ENCODE data around the gene SFXN5.

- TF ChIP-seq, protein P1, sequence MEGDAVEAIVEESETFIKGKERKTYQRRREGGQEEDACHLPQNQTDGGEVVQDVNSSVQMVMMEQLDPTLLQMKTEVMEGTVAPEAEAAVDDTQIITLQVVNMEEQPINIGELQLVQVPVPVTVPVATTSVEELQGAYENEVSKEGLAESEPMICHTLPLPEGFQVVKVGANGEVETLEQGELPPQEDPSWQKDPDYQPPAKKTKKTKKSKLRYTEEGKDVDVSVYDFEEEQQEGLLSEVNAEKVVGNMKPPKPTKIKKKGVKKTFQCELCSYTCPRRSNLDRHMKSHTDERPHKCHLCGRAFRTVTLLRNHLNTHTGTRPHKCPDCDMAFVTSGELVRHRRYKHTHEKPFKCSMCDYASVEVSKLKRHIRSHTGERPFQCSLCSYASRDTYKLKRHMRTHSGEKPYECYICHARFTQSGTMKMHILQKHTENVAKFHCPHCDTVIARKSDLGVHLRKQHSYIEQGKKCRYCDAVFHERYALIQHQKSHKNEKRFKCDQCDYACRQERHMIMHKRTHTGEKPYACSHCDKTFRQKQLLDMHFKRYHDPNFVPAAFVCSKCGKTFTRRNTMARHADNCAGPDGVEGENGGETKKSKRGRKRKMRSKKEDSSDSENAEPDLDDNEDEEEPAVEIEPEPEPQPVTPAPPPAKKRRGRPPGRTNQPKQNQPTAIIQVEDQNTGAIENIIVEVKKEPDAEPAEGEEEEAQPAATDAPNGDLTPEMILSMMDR (IDR thresholded peaks at IDR 0.05) = no peak
- TF ChIP-seq POLR2AphosphoS5 (IDR thresholded peaks at IDR 0.05) (no peak), POLR2A (IDR thresholded peaks at IDR 0.05) (no peak)
Measured at GRCh38 chr2:72920318-72921087, 151.0 kb downstream of the SFXN5 start.

Data from prostate gland (tissue), 2 donors.